Fibroblast of lung (primary cell): Measurements from ENCODE around the gene HMG20A. TPM values are rescaled to one million over a fixed set of nuclear protein-coding genes. Genes with fewer than 3 reads are reported as not detected.
A peak's percentile ranks its signal among the peaks of the same experiment; 100 is the strongest.

Experiments
- DNase-seq, 2 donors: peaks; one replicate each; pipeline versions ENCODE4 v3.0.0 to v3.0.0-alpha.2; 2010; ENCODE audit warnings: low read depth in 2 of 2
- H2AFZ ChIP-seq: 2 replicates; pipeline ENCODE4 v1.5.1; 2012; ENCODE audit warnings: low read length, control low read depth, inconsistent platforms
- H3K27ac ChIP-seq: 2 replicates; pipeline ENCODE4 v1.5.1; 2011; ENCODE audit warnings: low read length, control low read depth; ENCODE audit not compliant: insufficient read depth
- H3K27me3 ChIP-seq: 2 replicates; pipeline ENCODE4 v1.5.1; 2011; ENCODE audit warnings: mild to moderate bottlenecking, low read length; ENCODE audit not compliant: control insufficient read depth, insufficient read depth
- H3K36me3 ChIP-seq: 2 replicates; pipeline ENCODE4 v1.5.1; 2011; ENCODE audit warnings: low read length; ENCODE audit not compliant: control insufficient read depth, insufficient read depth
- H3K4me1 ChIP-seq: 2 replicates; pipeline ENCODE4 v1.5.1; 2011; ENCODE audit warnings: low read length; ENCODE audit not compliant: control insufficient read depth, insufficient read depth; ENCODE audit errors: extremely low read depth
- H3K4me2 ChIP-seq: 2 replicates; pipeline ENCODE4 v1.5.1; 2011; ENCODE audit warnings: low read length, control low read depth; ENCODE audit not compliant: insufficient read depth; ENCODE audit errors: extremely low read depth
- H3K4me3 ChIP-seq, 4 experiments: fragments of 200-600 bp in 1 of 4; sonication (generic) in 1 of 4; replicated peaks in 1 of 4; 2 replicates each; pipeline ENCODE4 v1.5.1; 2011 to 2016; ENCODE audit warnings: low read length in 4 of 4, low read depth in 3 of 4, mild to moderate bottlenecking in 3 of 4, control low read depth in 2 of 4, inconsistent platforms in 1 of 4, mixed read lengths in 1 of 4; ENCODE audit not compliant: insufficient read depth in 1 of 4; ENCODE audit errors: control extremely low read depth in 1 of 4
- H3K79me2 ChIP-seq: 2 replicates; pipeline ENCODE4 v1.5.1; 2012; ENCODE audit warnings: mild to moderate bottlenecking, low read length, inconsistent platforms; ENCODE audit not compliant: control insufficient read depth, insufficient read depth
- H3K9ac ChIP-seq: 2 replicates; pipeline ENCODE4 v1.5.1; 2011; ENCODE audit warnings: mild to moderate bottlenecking, low read length, control low read depth; ENCODE audit not compliant: insufficient read depth
- H3K9me3 ChIP-seq: 2 replicates; pipeline ENCODE4 v1.5.1; 2012; ENCODE audit warnings: low read depth, low read length; ENCODE audit not compliant: control insufficient read depth, insufficient read depth
- H4K20me1 ChIP-seq: 2 replicates; pipeline ENCODE4 v1.5.1; 2011; ENCODE audit warnings: low read length; ENCODE audit not compliant: control insufficient read depth, insufficient read depth; ENCODE audit errors: extremely low read depth
- CTCF ChIP-seq, 2 donors: IDR thresholded peaks in 1 of 2; conservative IDR thresholded peaks in 1 of 2; 1 replicate in 1 of 2; 2 replicates in 1 of 2; pipeline ENCODE4 v1.5.1; 2011 to 2012; ENCODE audit warnings: low read length in 2 of 2, control low read depth in 1 of 2, inconsistent platforms in 1 of 2, low read depth in 1 of 2, mild to moderate bottlenecking in 1 of 2
- EZH2 ChIP-seq: IDR thresholded peaks from 2 replicates; pipeline ENCODE4 v1.5.1; 2012; ENCODE audit warnings: low read length, control low read depth, mild to moderate bottlenecking; ENCODE audit errors: missing control alignments
- polyA plus RNA-seq, 2 donors: library from polyadenylated mRNA; depleted of rRNA in 1 of 2; stranded (reverse) in 1 of 2; unstranded in 1 of 2; fragments of >200 nt; gene quantifications; 2 replicates each; pipeline ENCODE4 v1.2.1, GENCODE V29; 2011 to 2012; ENCODE audit warnings: missing spikeins in 1 of 2
- total RNA-seq: library from RNA; depleted of rRNA; stranded (reverse); fragments of >200 nt; gene quantifications from 2 replicates; pipeline ENCODE4 v1.2.1, GENCODE V29; 2014

Gene HMG20A
- total and polyA plus RNA-seq, 2 donors (not counting 1 experiment from before 2014, with no cell fraction given), result 26.3 to 38.0 TPM

DNA sequence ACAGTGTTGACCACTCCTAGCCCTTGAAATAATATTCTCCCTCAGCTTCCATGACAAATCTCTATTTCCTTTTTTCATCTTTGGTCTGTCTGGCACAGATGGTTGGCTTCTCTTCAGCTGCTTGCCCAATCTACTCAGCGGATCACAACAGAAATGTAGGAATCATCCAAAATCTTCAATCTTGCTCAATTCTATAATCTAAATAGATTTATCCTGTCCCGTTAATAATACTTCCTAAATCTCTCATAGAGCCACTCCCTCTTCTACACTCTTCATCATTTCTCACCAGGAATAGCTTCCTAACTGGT, 4.6 kb upstream of the HMG20A start:
- TF ChIP-seq CTCF (conservative IDR thresholded peaks at IDR 0.05 in 1 of 2, IDR thresholded peaks at IDR 0.05 in 1 of 2; ENCODE audit: low read depth in 1 of 2, low read length in 2 of 2), result no peak
- TF ChIP-seq EZH2, result no peak
- no peaks in the 10 kb centered on the region for H3K9me3 ChIP-seq
- H3K4me3 ChIP-seq, result peak overlapping the region in 1 of 4 experiments; percentile 17
- H3K4me1 ChIP-seq, result peaks cover 20% of the 10 kb centered on the region
- H3K9ac ChIP-seq, result no peak overlapping the region
- no peak overlapping the region for H3K27ac ChIP-seq
- peak; percentile 46 to 80 for DNase-seq
- peak overlapping the region; percentile 52 for H3K4me2 ChIP-seq
- peaks cover 8% of the 10 kb centered on the region for H4K20me1 ChIP-seq
- H3K27me3 ChIP-seq, result no peaks in the 10 kb centered on the region
- H3K36me3 ChIP-seq, result no peaks in the 10 kb centered on the region
- no peak overlapping the region for H2AFZ ChIP-seq
- peaks cover 84% of the 10 kb centered on the region for H3K79me2 ChIP-seq

- peaks cover 83% of the 10 kb centered on the region for H3K79me2 ChIP-seq
- no peak overlapping the region for H3K9ac ChIP-seq
- no peaks in the 10 kb centered on the region for H3K36me3 ChIP-seq
- H3K4me1 ChIP-seq, result peaks cover 20% of the 10 kb centered on the region
- H3K4me3 ChIP-seq, result peak overlapping the region in 1 of 4 experiments; percentile 94
- H2AFZ ChIP-seq, result no peak overlapping the region
- H3K9me3 ChIP-seq, result no peaks in the 10 kb centered on the region
- TF ChIP-seq CTCF (conservative IDR thresholded peaks at IDR 0.05 in 1 of 2, IDR thresholded peaks at IDR 0.05 in 1 of 2; ENCODE audit: low read depth in 1 of 2, low read length in 2 of 2), result no peak
- TF ChIP-seq EZH2, result no peak
- H3K4me2 ChIP-seq, result peak overlapping the region; percentile 65
- H3K27ac ChIP-seq, result no peak overlapping the region
- no peaks in the 10 kb centered on the region for H3K27me3 ChIP-seq
- peaks cover 6% of the 10 kb centered on the region for H4K20me1 ChIP-seq
- no peak for DNase-seq
These were observed 3.7 kb upstream of the HMG20A start for GRCh38 chr15:77416954-77417353.

DNA sequence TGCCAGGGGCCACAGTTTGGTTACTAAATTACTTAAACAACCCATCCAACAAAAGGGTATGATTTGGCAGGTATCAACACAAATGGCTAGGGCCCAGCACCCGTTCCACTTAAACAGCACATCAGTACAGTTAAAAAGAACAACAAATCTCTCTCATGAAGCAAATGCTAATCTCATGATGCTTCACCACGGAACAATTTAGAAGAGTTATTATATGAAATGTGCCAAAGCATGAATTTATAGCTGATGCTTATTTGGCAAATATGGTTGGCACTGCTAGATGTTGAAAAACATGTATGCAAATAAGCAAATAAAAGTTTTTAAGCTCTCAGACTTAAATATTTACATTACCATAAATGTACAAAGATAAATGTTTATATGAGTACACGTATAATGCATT, 3.1 kb upstream of the HMG20A start:
- TF ChIP-seq CTCF (conservative IDR thresholded peaks at IDR 0.05 in 1 of 2, IDR thresholded peaks at IDR 0.05 in 1 of 2; ENCODE audit: low read depth in 1 of 2, low read length in 2 of 2), result no peak
- TF ChIP-seq EZH2, result no peak
- Histone ChIP-seq H3K4me2 (peak overlapping the region; percentile 88), H3K36me3 (no peaks in the 10 kb centered on the region), H3K9me3 (no peaks in the 10 kb centered on the region), H3K27ac (peak overlapping the region; percentile 93), H3K9ac (no peak overlapping the region), H2AFZ (no peak overlapping the region), H3K4me1 (peaks cover 20% of the 10 kb centered on the region), H4K20me1 (peaks cover 6% of the 10 kb centered on the region), H3K79me2 (peaks cover 81% of the 10 kb centered on the region), H3K4me3 (peak overlapping the region; percentile 87 to 98 (median 94)), H3K27me3 (no peaks in the 10 kb centered on the region)
- DNase-seq, result peak; percentile 27 to 34
